KG1 (cell line): ENCODE results near the gene CIBAR2.
A peak's percentile ranks its signal among the peaks of the same experiment; 100 is the strongest.

Source experiments
- DNase-seq: peaks from one replicate; lab custom pipeline; 2025; lab: John Stamatoyannopoulos, UW

Gene CIBAR2

DNA sequence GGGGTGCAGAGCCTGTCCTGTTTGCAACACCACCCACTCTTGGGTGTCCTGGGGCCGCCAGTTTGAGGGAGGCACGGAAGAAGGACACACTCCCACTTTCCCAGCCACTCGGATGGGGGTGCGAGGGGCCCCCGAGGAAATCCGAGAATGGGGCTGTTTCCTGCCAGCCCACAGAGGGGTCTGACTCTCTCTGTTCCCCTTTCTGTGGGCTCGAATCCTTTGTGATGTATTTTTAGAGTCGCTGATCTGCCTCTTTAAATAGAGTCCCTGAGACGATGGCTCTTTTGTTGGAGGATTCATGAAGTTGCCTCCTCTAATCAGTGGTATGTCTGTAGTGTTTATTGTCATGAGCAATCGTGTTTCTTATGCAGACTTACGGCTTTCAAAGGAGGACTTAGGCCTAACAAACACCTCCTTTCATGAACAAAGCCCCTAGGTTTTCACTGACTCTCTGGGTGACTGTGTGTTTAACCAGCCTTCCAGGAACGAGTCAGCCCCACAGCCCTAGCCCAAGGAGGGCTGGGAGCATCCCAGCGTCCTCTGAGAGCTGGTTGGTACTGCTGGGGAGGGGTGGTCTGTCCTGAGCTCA lies 29.1 kb downstream of the CIBAR2 start:
- peak; percentile 15 for DNase-seq

DNA sequence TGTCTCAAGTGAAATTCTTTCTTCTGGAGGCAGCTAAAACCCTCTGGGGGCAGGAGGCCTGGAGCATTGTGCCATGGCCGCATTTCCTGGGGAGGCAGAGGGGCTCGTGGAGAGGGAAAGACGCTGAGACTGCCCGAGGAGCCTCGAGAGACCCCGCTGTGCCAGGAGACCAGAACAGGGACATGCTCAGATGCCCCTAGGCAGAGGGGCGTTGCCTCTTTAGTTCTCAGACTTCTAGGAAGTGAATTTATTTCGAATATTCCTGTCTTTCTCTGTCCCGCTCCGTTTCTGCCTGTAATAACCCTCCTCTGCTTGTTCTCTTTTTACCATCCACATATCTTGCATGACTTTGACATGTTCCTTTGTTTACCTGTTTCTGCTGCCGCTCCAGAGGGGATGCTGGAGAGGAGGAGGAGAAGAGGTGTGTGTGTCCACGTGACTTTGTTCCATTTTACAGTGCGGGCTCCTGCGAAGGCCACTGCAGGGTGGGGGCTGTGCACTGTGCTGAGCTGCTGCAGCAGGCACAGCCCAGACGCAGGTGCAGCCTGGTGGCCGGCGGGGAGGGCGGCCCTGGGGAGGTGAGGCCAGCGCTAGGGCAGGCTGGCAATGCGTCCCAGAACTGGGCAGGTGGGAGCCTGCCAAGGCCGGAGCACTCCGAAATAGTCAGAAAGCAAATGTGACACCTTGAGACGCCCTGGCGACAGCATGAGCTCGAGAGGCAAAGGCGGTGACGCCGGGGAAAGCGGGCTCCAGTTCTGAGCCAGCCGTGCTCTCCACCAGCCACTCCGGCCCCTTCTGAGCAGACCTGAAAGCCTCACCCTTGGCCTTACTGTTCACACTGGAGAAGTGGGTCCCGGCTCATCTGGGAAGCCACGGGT lies 29.9 kb downstream of the CIBAR2 start:
- no peak for DNase-seq

DNA sequence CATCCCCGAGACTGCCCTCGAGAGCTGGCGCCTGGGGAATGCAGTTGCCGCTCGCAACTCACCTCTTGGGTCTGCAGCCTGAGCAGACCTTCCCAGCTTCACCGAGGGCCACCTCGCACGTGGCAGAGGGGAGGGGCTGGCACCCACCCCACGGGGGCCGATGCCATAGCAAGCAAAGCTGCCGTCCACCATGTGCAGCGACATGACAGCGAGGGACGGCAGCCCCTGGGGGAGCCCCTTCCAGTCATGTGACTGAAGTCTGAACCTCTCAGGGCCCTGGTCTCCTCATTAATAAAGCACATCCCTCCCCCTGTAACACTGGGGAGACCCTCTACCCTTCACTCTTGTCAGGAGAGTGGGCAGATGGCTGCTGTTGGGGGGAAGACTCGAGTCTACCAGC lies 30.5 kb downstream of the CIBAR2 start:
- DNase-seq, result no peak

DNA sequence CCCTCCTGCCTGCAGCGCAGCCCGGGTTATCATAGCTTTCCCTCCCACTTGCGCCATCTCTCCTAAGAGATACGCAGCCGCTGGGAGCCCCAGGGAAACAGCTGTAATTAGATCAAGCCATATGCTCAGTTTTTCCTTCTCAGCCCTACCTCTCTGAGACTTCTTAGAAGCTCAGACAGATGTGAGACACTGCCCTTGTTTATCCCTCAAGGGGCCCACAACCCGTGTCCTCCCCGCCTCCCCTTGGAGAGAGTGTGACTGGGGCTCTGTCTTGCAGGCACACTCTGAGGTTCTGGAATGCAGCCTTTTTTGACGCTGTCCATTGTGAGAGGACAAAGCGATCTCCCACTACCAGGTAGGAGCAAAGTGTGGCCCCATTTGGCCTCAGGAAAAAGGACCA lies 31.2 kb downstream of the CIBAR2 start:
- no peak for DNase-seq

DNA sequence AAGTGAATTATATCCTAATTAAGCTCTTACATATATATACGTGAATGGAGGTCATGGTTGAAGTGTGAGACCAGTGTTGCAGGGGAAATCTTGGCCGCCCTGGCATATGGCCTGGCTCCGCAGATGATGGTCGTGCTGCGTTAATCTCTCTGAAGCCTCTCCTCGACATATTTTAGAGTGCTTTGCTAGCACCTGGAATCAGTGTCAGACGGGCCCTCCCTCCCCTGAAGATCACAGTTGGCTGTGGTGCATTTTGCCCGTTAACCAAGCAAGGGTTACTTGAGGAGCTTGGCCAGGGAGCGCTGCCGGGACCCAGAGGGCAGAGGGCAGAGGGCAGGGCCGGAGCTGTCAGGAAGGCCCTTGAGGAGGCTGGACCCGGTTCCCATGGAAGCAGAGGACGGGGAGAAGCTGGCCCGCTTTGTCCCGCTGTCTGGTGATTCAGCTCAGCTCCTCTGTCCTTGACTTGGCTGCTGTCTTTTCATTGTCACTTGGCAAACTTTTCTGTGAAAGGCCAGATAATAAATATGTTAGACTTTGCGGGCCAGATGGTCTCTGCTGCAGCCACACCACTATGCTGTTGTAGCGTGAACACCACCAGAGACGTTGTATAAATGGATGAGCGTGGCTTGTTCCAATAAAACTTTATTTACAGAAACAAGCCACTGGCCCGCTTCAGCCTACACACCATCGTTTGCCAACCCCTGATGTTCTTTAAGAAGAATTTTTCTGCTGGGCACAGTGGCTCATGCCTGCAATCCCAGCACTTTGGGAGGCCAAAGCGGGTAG lies 32.3 kb downstream of the CIBAR2 start:
- no peak for DNase-seq

DNA sequence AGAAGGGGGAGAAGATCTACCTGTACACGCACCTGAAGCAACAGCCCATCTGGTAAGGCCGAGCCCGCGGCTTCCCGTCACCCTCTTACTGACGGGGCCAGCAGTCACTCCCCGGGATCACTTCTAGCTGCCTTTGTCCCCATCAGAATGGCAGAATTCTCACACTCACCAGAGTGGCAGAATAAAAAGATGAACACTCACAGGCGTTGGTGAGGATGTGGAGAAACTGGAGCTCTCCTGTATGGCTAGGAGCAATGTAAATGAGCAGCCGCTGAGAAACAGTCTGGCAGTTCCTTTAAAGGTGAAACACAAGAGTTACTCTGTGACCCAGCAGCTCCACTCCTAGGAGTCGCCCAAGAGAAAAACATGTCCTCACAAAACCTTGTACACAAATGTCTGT lies 33.3 kb downstream of the CIBAR2 start:
- DNase-seq, result no peak

DNA sequence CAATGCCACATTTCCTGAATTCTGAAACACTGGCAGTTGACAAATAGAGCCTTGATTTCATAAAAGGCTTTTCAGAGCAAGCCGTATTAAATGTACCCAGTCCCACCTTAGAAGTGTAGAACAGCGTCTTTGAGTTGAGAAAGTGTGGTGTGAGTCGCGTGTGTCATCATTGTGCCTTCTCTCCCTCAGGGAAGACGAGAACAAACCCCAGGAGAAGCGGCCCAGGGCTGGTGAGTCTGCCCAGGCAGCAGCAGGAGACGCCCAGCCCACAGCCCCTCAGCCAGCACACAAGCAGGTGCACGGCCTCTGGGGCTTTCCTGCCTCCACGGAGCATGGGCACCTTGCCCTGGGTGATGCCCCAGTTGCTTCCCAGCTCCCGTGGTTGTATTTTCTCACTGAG lies 34.0 kb downstream of the CIBAR2 start:
- DNase-seq, result no peak

DNA sequence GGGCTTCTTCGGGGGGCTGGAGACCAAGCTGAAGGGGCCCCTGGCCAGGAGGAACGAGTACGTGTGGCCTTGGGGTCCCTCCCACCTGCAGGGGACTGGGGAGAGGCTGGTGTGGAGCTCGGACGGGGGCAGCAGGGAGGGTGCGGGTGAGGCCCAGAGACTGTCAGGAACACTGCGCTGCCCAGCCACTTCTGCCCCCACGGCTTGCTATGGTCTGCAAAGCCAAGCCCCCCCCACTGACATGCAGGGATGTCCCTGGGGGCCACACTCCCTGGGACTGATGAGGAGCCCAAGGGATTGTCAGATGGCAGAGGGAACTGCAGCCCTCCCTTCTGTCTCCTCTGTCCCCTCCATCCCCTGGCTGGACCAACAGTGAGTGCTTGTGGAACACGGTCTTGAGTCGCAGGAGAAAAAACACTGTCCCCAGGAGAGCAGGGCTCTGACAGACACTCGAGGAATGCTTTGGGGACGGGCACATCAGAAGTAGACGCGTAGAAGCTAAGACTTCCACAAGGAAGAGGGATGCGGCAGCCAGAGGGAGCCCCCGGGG lies 34.6 kb downstream of the CIBAR2 start:
- DNase-seq, result no peak

DNA sequence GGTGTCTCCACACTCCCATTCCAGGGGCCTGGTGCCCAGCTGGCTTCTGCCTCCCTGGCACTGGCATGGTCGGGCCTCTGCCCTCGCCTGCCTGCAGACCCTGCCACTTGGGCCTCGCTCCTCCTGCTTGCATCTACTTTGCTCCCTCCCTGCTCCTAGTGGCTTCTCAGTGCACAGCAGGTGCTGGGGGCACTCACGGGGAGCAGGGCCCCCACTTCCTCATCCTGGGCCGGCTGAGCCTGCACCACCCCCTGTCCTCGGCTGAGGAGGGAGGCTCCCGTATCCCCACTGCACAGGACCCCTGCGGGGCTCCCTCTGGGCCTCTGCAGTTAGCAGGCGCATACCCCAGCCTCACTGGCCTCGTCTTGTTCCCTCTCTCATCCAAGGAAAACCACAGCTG lies 35.2 kb downstream of the CIBAR2 start:
- no peak for DNase-seq

DNA sequence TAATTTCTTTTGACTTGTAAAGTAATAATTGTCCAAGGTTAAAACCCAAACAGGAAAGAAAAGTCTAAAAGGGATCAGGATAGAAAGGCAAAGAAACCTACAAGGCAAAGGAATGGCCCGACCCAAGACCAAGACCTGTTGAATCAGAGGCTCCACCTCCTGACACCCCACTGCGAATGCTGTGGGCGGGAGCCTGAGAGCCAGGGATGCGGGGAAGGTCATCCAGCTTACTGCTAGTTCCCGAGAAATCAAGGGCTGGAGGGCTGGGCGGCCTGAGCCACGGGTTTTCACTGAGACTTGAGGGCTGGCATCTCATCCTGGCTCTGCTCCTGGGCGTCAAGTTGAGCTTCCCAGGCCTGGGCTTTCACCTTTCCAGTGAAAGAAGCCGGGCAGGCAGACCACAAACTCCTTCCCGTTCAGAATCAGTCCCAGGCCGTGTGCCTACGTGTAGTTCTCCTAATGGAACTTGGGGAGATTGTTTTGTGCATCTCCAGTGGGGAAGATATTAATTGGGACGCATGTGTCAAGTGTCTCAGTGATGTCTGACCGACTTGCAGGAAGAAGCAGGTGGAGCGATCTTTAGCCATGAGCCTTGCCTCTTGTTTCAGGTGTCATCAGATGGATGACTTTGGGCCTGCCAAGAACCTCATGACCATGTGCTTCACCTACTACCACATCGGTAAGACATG lies 36.9 kb downstream of the CIBAR2 start:
- DNase-seq, result no peak

DNA sequence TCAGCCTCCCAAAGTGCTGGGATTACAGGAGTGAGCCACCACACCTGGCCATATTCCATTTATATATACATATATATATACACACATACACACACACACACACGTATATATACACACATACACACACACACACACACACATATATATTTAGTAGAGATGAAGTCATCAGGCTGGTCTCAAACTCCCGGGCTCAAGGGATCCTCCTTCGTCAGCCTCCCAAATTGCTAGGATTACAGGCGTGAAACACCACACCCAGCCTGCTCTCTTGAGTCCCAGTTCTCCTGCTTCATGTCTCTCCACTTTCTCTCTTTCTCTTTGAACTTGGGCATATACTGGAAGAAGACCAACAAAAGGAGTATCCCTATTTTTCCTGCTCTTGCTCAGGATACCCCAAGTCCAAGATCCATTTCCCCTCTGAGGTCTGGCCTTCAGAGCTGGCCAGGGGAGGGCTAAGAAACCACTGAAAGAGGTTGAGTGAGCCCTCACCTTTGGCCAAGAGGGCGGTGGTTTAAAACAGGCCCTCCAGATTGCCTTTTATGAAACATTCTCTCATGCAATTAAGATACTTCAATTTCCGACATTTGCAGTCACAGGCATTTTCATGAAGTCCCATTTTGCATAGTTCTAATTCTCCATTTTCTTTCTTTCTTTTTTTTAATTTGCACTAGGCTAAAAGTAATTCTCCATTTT lies 37.9 kb downstream of the CIBAR2 start:
- no peak for DNase-seq

DNA sequence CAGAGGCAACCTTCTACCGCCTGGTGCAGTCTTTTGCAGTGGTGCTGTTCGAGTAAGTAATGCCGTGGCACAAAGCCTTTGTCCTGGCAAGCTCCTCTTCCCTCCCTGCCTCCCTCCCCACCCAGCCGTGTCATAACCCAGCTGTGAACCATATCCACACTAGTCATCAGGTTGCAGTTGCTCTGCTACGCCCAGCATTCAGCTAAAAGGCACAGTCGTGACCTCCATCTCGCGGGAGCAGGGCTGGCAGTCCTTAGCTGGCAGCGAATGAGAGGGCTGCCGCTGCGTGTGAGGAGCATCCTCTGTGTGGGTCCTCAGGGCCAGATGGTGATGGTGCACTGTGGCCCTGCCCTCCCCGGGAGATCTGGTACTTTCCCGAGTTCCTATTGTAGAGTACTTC lies 39.3 kb downstream of the CIBAR2 start:
- DNase-seq, result no peak

DNA sequence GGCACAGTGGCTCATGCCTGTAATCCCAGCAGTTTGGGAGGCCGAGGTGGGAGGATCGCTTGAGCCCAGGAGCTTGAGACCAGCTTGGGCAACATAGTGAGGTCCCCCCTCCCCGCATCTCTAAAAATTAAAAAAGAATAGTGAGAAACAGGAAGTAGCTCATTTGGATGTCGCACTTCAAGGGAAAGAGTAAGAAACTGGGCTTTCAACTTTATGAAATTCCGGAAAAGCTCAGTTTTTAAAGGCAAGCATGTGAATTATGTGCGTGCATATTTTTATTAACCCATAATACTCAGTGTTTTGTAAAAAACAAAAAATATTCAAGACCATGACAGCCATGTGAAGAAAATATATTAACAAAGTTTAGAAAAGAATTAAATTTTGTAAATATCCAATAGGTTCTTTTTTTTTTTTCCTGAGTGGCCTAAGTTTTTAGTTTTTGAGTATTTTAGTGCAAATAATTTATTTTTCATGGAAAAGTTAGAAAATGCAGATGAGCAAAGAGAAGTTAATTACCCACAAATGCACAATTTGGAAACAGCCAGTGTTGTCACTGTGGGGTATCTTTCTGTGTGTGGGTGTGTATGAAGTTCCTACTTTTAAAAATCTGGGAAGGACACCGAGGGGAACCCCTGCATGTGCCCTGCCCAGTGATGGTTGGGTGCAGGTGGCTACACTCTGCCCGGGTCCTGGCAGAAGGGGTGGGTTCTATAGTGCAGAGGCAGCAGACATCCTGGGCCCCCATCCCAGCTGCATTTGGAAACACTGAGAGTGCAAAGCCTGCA lies 40.0 kb downstream of the CIBAR2 start:
- DNase-seq, result no peak

DNA sequence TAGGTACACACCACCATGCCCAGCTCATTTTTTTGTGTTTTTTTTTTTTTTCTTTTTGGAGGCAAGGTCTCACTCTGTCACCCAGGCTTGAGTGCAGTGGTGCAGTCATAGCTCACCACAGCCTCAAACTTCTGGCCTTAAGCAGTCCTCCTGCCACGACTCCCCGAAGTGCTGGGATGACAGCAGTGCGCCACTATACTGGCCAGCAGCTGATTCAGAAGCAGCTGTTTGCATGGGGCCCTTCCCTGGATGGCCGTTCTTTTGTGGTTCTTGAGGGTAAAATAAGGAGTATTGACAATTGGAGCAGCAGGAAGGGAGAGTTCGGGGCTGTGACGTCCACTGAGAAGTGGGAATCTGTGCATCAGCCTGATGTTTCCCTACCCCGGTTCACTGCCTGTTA lies 43.1 kb downstream of the CIBAR2 start:
- no peak for DNase-seq

DNA sequence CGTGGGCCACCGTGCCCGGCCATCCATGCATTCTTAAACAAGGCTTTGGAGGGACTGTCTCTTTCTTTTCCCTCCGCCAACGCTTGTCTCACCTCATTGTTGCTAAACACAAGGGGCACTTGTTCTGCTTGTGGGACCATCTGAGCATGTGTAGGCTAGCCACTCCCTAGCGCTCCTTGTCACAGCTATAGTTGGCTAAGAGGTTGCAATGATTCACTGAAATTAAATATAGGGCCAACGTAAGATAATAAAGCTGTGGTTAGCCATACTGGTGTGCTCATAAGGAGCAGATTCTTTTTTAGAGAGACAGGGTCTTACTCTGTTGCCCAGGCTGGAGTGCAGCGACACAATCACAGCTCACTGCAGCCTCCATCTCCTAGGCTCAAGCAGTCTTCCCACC lies 43.5 kb downstream of the CIBAR2 start:
- no peak for DNase-seq

DNA sequence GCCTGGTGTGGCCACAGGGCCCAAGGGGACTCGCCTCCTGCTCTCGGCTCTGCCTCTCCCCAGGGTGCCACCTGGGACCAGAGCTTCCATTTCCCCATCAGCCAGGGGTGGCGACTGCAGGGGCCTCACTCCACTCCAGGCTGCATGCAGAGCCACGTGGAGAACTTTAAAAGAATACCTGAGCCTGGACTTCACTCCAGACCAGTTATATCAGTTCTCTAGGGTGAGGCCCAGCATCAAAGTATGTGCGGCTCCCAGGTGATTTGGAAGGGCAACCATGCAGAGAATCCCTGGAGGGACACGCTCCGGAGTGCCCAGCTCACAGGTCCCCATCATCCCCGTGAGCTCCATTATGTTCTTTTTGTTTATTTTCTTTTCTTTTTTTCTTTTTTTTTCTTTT lies 44.8 kb downstream of the CIBAR2 start:
- DNase-seq, result no peak

DNA sequence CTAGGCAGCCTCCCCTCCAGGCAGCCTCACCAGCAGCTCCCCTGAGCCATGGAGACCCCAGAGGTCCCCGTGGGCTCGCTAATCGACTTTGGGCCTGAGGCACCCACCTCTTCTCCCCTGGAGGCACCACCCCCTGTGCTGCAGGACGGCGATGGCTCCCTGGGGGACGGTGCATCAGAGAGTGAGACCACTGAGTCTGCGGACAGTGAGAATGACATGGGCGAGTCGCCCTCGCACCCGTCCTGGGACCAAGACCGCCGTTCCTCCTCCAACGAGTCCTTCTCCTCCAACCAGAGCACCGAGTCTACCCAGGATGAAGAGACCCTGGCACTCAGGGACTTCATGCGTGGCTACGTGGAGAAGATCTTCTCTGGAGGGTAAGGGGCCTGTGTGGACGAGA lies 45.2 kb downstream of the CIBAR2 start:
- DNase-seq, result no peak

DNA sequence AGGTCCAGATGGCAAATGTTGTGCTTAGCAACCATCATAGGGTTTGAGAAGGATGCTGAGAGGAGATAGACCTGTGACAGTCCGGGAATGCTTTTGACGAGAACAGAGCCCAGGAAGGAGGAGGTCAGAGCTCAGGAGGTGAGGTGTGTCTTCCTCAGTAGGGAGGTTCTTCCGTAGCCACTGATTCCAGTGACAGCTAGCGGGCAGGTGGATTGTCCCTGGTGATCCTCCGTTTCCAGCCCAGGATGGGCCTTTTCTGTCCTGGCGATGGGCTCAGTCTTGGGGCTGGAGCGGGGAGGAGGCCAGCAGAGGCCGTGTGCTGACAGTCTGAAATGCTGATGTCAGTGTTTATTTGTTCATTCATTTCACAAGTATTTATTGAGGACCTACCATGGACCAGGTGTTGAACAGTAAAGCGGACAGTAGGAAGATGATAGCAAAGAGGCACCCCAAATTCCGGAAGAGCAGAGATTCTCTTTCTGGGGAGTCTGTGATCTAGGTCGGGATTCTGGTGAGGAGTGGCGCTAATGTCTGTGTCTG lies 45.9 kb downstream of the CIBAR2 start:
- no peak for DNase-seq

DNA sequence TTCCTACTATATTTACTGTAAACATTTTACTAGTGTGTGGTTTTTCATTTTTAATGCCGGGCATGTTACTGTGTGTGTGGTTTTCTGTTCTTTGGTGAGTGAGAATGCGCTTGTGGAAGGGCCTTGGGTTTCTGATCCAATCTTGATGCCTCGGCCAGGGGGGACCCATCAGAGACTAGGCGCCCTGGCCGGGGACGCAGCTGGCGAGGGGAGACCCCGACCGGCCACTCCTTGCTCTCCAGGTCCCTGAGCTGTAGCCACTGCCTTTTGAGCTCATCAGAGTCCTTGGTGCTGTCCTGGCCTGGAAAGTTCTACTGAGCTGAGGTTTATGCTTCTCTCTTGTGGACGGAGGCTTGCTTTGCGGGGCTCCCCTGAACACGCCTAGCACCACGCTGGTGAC lies 47.2 kb downstream of the CIBAR2 start:
- DNase-seq, result no peak

DNA sequence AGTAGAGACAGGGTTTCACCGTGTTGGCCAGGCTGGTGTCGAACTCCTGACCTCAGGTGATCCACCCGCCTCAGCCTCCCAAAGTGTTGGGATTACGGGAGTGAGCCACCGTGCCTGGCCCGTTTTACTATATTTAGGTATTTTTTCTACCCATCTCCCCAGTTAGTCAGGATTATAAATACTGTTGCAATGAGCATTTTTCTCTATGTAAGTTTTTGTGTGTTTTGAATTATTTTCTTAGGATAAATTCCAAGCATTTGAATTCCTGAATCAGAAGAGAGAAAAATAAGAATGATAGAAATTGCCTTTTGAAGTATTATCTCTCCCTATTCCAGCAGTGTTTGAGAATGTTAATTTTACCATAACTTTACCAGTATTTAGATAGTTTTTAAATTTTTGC lies 48.1 kb downstream of the CIBAR2 start:
- DNase-seq, result no peak
